AG20443 (cell line): ENCODE results near the gene TMEM184A.

Experiments
- DNase-seq: peaks from one replicate; pipeline ENCODE4 v3.0.0; 2012; ENCODE audit warnings: low spot score, mixed read lengths

Gene TMEM184A

DNA sequence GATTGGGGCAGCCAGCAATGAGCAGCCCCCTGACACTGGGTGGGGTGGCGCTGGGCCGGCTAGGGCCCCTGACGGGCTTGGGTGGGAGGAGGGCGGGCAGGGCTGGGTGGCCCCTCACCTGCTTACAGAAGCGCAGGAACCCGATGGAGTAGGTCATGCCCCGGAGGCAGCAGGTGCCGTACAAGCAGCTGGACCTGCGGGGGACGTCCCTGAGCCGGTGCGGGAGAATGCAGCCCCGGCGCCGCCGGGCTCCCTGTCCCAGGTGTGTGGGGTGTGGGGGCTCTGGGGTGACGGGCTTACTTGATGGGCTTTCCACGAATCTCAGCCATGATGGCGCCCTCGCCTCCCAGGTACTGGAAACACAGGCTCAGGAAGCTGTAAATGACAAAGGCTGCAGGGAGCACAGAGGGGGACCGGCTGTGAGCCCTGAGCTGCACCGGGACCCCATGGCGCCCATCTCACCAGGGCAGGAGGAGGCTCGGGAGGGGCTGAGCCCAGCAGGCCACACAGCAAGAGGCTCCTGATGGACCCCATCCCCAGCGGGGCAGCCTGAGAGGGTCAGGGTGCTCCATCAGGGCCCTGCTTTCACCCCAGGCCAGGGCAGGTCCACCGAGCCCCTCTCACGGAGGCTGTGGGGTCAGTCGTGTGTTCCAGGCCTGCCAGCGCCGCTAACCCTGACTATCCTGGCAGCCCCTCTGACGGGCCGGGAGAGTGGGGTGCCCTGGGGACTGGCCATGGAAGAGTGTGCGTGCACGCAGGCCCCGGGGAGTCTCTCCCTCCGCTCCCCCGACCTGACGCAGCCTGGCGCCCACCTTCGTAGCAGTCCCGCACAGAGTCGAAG lies 5.8 kb downstream of the TMEM184A start:
- no peak for DNase-seq

- DNase-seq: no peak
Measured at GRCh38 chr7:1549357-1550004, 6.5 kb downstream of the TMEM184A start.

- DNase-seq: no peak
Measured at GRCh38 chr7:1548944-1549343, 7.1 kb downstream of the TMEM184A start.

DNA sequence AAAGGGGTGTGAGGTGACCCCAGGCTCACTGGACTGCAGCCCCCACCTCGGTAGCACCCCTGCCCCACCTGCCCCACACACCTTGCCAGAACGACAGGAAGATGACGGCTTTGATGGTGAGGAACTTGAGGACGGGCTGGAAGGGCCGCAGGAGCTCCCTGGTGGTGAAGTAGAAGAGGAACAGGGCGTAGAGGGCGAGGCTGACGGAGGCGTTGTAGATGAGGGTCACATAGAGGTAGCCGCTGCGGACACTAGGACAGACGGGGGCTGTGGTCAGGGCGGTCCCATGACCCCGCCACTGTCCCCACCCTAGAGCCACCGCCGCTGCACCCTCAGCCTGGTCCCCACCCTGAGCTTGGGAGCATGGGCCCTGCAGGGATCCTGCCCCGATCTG lies 7.6 kb downstream of the TMEM184A start:
- DNase-seq: no peak

DNA sequence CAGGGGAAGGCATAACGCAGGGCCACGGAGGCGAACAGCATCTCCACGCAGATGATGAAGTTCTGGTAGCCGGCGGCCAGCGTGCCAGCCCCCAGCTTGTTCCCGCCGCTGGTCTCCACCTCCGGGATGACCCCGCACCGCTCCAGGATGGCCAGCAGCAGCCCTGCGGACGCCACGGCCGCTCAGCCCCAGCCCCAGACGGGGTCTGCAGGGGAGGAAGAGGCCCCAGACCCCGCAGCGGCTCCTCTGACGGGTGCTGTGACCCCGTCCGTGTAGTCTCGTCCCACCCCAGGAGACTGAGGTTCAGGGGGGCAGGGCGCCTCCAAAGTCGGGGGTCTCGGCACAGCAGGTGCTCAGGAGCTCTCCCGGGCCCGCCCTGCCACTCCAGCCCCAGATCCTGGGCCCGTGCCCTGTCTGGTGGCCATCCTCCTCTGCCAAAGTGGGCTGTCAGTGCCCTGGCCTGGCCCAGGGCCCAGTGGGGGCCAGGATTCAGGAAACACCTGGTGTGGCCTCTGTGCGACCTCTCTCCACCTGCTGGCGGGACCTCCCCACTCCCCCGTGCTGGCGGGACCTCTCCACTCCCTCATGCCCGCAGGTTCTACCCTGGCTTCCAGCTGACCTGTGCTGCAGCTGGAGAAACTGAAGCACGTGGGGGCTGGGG lies 8.1 kb downstream of the TMEM184A start:
- no peak for DNase-seq

DNA sequence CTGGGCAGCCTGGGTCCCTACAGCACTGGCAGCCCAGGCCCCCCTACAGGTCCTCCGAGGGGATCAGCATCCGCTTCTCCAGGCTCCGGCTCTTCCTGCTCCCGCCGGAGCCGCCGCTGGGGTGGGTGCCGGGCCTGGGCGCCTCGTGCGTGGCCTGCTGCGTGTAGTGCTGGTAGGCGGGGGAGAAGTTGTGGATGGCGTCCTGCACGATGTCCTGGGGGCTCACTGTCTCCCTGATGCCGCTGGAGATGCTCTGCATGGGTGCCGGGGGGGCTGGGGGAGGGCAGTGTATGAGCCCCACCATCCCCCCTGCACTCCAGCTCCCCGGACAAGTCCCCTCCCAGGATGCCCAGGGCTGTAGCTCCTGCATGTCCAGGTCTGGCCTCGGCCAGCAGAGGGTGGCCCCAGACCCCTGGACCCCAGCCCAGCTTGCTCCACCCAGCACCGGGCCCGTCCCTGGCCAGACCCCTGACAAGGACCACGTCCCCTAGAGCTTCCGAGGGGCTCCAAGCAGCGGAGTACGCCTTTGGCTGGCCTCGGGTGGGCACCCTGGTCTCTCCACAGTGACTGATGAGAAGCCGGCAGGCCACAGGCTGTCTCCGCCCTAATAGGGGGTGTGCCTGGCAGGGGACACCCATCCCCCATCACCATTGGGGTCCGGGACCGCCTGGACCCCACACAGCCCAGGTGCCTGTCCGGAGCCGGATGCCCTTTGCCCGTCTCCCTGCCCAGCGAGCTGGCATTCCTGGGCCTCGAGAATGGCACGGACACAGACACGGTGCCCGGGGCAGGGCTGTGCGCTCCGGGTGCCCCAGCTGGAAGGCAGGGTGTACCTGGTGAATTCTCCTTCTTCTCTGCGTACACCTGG lies 8.9 kb downstream of the TMEM184A start:
- DNase-seq: no peak

- DNase-seq: no peak
Measured at GRCh38 chr7:1546274-1546908, 9.6 kb downstream of the TMEM184A start.

GRCh38 chr7:1545417-1546246 lies 10.4 kb downstream of the TMEM184A start:
- DNase-seq: no peak

DNA sequence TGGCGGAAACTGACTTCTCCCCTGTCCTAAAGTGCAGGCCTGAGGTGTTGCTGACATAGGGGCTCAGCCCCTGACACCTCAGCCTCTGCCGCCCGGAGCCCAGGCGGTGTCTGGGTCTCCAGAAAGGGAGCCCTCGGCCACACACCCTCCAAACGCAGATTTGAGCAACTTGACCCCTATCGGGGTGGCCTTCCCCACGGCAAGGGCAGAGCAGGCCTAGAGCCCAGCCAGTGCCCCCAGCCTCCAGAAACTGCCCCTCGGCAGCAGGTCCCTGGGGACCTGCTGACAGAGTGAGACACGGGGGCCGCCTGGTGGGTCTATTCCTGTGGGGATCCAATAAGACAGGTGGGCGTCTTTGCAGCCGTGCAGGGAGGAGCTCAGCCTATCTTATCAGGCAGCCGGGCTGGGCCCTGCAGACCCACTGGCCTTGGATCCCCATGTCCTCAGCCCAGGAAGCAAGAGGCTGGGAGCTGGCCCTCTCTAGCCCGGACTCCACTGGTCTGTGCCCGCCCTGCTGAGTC lies 11.0 kb downstream of the TMEM184A start:
- DNase-seq: no peak

DNA sequence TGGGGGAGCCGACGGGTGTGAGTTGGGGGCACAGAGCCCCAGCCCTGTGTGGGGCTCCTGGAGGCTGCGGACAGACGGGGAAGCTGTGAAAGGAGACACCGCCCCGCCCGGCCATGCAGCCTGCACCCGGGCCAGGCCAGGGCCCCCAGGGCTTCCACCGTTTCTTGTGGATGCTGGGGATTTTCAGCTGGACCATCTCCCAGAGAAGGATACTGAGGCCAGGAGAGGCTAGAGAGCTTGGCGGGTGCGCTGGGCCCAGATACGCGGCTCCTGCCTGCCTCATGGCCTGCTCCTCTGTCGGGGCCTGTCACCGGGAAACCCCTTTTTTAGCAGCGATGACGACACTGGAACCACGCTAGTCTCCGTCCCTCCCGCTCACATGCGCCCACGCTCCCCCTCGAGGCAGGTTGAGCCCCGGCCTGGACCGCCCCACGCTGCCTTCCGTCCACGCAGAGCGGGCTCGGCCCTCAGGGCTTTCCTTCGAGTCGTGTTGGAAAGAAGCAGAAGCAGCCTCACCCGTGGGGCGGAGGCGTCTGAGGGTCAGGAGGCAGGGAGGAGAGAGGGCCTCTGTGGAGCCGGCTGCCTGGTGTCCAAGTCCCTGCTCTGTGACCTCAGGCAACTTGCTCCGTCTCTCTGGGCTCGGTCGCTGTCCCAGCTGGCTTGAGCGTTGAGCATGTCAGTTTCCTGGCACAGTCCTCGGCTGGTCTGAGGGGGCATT lies 11.7 kb downstream of the TMEM184A start:
- no peak for DNase-seq

- DNase-seq: no peak
Measured at GRCh38 chr7:1543826-1544177, 12.2 kb downstream of the TMEM184A start.

GRCh38 chr7:1542841-1543747 lies 12.9 kb downstream of the TMEM184A start:
- DNase-seq: no peak

DNA sequence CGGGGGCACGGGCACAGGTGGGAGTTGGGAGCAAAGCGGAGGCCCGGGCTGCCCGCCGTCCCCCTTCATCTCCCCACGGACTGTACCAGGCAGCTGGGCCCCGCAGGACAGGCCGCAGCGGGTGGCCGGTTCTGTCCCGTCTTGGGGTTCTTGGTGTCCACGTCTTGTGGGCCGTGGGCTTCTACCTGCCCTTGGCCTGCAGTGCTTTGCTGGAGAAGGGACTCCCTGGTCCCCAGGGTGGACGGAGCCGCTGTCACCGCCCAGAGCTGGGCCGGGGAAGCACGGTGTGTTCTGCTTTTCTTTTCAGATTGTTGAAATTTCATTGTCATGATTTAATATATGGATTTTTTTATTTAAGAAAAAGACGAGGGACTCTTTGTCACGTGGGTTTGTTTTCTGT lies 13.7 kb downstream of the TMEM184A start:
- no peak for DNase-seq

DNA sequence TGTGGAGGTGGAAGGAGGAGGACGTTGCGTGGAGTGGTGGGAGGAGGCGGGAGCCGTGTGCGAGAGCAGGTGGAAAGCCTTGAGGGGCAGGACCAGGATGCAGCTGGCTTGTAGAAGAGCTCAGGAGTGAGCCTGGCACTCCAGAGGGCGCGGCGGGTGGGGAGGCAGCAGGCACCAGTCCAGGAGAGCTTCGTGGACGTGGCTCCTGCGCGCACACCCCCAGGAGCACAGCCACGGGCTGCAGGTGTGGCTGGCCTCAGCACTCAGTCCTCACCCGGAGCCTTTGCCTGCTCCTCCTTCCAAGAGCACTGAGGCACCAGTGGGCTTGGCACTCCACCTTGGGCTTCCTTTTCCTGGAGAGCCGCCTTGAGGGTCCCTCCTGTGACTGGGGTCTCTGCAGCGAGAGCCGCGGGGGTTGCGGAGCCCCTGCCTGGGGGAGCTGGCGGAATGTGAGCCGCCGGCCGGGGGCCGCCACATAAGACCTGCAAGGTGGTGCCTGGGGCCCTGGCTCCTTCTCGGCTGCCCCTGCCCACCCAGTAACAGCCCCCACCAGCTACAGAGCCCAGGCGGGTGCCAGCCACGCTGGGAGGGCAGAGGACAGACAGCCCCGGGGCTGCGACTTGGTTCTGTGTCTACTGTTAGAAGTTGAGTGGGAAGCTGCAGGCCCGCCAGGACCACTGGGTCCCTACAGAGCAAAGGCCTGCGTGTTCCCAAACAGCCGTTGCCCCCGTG lies 14.4 kb downstream of the TMEM184A start:
- DNase-seq: no peak

DNA sequence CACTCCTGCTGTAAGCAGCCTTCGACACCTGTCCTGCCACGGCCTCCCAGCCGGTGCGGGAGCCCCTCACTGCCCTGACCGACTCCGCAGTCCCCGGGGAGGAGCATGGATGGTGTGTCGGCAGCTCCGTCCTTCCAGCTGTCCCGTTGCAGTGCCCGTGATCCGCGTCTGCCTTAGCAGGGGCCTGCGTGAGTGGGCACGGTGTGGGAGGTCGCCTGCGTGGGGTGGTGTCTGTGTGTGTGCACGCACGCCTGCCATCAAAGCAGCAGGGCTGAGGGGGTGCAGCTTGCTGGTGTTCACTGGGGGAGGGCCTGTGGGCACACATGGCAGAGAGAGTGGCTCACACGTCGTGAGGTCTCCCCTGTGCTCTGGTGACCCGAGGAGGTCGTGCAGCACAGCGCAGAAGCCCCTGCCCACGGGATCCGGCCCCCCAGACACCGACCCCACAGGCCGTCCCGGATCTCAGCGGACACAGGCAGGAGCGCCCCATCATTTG lies 15.2 kb downstream of the TMEM184A start:
- no peak for DNase-seq

DNA sequence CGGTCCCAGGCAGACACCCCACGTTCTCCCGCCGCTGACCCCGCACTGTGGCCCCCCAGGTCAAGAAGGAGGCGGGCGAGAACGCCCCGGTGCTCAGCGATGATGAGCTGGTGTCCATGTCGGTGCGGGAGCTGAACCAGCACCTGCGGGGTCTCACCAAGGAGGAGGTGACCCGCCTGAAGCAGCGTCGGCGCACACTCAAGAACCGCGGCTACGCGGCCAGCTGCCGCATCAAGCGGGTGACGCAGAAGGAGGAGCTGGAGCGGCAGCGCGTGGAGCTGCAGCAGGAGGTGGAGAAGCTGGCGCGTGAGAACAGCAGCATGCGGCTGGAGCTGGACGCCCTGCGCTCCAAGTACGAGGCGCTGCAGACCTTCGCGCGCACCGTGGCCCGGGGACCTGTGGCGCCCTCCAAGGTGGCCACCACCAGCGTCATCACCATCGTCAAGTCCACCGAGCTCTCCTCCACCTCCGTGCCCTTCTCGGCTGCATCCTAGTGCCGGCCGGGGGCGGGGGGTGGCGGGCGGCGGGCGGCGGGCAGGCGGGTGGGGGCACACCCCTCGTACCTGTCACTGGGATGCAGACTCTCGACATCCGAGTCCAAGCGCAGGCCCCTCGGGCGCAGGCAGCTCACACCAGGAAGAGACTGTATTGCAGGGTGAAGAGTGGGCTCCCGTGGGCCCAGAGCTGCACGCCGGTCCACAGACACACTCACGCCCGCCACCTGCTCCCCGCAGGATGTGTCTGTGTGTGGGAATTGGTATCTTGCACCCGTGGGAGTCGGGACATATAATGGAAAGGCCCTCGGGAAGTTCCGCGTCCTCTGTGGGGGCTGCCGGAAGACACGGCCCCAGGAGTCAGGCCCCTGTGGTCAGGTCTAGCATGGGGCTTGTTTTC lies 15.9 kb downstream of the TMEM184A start:
- no peak for DNase-seq
